HG03378 (cell line): Measurements from ENCODE around the gene GINS1.
A peak's percentile ranks its signal among the peaks of the same experiment; 100 is the strongest.
"Not testable (repeated sequence)": the region's sequence is repeated elsewhere in the genome, so short reads cannot be mapped to it uniquely, and the experiment has no call there.

Source experiments
- ATAC-seq: cut with Tn5 transposase; IDR thresholded peaks from one replicate; pipeline ENCODE4 v1.9.1; 2021; ENCODE audit warnings: mild to moderate bottlenecking, moderate library complexity; ENCODE audit not compliant: unreplicated experiment

The GINS1 gene

DNA sequence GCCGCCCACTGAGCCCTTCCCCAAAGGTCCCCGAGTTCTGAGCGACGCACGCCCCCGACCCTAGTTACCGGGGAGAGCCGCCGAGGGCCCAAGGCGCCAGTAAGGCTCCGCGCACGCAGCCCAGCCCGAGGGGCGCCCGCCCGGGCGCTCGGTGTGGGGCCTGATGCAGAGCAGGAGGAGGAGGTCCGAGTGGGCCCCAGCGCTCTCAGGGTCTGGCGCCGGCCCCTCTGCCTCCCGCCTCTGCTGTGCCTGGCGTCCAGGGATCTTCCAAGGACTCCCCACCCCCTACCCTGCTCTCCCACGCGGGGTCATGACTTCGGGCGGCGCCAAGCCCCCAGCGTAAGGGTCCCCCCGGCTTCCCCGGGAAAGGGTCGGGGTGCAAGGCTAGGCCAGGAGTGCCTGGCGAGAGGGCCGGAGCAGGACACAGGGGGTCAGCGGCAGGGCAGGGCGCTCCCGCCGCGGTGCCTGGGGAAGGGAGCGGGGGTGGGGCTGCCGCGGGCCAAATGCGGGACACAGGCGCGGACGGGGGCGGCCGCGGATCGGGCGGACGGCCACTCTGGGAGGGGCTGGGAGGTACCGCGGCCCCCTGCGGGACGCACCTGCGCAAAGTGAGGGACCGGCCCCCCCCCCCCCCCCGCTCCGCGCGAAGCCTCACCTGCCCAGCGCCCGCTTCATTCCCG is 17.5 kb upstream of the GINS1 start:
- ATAC-seq = peak; percentile 22

DNA sequence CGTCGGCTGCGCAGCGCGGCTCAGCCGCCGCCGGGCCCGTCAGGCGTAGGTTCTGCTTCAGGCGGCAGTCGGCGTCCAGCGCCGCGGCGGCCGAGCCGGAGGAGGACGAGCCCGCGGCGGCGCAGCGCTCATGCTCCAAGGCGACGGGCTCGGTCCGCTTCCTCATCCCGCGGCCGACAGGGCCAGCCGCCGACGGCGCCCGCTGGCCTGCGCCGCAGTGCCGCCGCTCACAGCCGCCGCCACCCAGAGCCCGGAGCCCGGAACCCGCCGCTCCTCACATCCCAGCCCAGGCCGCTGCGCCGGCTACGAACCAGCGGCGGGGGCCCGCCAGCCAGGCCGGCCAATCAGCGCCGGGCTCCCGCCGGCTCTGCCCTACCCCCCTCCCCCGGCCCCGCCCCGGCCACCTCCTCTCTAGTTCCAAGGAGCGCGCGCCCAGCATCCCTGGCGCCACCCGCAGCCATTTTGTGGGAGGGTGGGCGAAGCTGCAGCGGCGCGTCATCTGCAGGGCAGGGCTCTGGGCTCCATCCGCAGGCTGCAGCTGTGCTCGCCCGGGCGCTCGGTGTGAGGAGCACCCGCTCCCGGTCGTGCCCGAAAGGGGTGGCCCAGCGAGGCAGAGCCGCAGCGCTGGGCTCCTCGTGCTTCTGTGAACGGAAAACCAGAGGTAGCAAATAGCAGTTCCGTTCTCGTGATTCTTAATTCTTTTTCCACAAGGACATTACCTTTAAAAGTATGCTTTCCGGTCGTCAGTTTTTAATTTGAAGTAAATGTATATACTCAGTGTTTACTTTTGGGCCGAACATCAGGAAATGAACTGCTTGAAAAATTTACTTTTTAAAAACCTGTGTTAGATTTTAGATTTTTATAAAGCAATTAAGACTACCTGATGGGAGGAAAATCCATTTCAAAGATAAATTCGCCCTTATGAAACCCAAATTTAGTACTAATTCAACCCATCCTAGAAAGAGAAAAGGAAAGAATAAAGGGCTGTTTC is 16.6 kb upstream of the GINS1 start, which contains the start of gene ABHD12:
Gene ABHD12, minus strand, starts transcription at position 298 of the 991 bp plus-strand sequence. Its CDS starts 132 bp downstream, at position 166.
- ATAC-seq = peak; percentile 83

- ATAC-seq = no peak
These were observed 13.2 kb upstream of the GINS1 start for GRCh38 chr20:25394276-25394675.

DNA sequence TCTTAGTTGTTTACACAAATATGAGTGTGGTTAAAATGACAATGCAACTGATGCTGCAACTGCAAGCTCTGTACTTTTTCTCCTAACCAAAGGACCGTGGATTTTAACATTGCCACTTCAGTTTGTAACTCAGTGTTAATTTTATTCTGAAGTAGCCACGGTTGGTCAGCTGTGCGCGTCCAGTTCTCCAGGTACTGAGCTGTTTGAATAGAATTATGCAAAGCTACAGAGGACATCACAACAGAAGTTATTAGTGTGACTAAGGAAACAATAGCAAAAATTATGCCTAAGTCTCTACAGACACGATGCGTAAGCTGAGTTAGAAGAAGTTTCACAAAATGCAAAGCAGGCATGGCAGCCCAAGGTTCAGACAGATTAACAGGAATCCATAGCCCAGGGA is 12.5 kb upstream of the GINS1 start:
- no peak for ATAC-seq

- no peak for ATAC-seq
These were observed 10.4 kb upstream of the GINS1 start for GRCh38 chr20:25397096-25397495.

DNA sequence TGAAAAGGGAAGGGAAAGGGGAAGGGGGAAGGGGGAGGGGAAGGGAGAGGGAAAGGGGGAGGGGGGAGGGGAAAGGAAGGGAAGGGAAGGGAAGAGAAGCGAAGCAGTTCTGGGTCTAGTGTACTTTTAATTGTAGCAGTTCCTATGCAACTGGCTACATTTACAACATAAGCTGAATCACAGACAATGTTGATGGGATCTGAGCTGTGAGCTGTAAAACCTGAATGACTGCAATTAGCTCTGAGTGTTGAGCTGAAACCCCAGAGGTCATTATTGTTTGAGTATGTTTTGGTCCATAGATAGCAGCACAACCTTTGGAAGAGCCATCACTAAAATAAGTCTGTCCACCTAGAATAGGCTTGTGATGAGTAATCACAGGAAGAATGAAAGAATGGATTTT is 9.7 kb upstream of the GINS1 start:
- ATAC-seq = no peak

DNA sequence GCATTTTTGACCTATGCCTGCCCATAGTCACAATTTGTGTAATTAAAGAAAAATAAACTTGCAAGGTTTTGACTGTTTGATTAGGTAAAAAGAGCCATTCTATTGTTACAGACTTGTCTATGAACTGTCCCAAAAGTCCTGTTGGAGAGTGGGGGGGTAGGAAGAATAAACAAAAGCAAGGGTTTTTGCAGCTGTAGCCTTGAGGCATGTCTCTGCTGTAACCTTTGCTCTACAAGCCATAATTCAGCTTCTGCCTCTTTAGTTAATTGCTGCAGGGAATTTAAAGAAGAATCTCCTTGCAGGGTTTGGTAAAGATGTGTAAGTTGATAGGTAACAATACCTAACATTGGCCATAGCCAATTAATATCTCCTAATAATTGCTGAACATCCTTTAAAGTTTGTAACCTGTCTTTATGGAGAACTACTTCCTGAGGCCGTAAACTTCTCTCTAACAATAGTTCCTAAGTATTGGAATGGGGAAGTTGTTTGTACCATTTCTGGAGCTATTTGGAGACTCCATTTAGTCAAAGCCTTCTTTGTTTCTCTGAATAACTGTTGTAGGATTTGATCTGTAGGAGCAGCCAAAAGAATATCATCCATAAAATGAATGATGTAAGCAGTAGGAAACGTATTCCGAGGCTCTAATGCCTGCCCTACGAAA is 9.0 kb upstream of the GINS1 start:
- no peak for ATAC-seq

GRCh38 chr20:25399037-25399430 is 8.4 kb upstream of the GINS1 start:
- ATAC-seq = peak; percentile 78

DNA sequence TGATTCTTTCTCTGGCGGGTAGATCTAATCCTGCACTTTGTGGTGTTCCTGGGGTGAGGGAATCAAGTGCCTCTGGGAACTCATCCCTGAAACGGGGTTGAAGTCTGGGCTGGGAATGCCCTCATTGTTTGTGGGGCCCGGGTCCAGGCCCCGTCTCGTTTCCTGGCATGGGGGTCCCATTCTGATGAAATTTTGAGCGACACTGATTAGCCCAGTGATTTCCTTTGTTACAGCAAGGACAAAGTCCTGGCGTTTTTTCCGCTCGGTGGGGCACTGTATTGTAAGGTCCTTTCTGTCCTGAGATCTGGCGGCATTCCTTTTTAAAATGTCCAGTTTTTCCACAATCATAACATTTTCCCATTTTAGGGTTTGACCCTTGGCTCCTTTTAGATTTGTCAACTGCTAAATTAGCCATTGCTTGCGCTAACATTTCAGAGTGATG is 7.2 kb upstream of the GINS1 start:
- not testable (repeated sequence) for ATAC-seq

GRCh38 chr20:25402583-25402982 is 4.9 kb upstream of the GINS1 start:
- no peak for ATAC-seq

GRCh38 chr20:25408170-25408547 is 686 bp downstream of the GINS1 start:
- ATAC-seq = no peak

DNA sequence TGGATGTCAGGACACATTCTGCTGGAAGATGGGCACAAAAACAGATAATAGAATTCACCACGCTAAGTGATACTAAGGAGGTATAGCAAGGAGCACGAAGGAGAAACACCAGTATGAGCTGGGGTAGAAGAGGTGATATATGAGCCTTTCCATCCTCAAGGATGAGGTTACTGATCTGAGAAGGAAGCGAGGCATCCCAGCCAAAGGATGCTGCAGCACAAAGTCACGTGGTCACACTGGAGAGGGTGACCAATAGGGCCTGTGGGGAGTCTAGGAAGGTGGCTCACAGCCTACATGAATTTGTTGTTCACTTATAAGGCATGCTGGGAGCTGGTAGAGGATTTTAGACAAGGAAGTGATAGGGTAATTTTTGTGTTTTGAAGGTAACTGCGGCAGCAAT is 1.4 kb downstream of the GINS1 start:
- no peak for ATAC-seq

DNA sequence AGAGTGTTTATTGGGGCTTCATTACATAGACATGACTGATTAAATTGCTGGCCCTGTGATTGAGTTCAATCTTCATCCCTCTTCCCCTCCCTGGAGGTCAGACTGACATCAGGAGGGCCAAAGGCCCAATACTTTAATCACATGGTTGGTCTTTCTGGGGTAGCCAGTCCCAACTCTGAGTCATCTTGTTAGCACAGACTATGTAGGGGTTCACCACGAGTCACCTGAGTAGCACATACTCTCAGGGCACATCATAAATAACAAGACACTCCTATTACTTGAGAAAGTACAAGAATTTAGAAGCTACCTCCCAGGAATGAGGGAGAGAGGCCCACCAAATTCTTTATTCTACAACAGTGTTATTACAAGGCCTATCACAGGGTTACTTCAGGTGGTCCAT is 11.3 kb downstream of the GINS1 start:
- ATAC-seq = no peak

- no peak for ATAC-seq
These were observed 13.6 kb downstream of the GINS1 start for GRCh38 chr20:25421102-25421501.

DNA sequence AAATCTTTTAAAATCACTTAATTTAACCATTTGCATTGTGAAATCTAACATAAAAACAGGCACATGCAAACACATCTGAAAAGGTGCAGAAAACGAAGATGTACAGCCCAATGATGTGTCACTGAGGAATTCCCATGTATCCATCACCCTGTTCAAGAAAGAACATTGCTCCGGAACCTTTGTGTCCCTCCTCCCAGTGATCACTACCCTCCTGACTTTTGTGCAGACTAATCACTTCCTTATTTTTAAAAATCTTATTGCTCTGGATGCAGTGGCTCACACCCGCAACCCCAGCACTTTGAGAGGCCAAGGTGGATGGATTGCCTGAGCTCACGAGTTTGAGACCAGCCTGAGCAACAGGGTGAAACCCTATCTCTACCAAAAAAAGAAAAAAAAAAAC is 14.6 kb downstream of the GINS1 start:
- ATAC-seq = no peak

DNA sequence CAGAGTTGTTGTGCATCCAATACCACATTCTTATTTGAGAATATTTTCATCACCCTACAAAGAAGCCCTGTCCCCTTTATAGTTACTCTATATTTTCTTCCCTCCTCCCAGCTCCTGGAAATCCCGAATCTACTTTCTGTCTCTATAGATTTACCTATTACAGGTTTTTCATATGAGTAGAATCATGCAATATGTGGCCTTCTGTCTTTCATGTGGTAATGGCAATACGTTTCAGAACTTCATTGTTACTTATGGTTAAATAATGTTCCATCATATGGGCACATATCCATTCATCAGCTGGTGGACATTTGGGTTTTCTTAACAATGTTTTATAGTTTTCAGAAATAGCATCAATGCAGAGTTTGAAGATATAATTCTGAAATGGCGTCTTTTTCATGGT is 17.1 kb downstream of the GINS1 start:
- ATAC-seq = no peak

GRCh38 chr20:25437153-25437581 is 29.7 kb downstream of the GINS1 start:
- ATAC-seq = no peak

DNA sequence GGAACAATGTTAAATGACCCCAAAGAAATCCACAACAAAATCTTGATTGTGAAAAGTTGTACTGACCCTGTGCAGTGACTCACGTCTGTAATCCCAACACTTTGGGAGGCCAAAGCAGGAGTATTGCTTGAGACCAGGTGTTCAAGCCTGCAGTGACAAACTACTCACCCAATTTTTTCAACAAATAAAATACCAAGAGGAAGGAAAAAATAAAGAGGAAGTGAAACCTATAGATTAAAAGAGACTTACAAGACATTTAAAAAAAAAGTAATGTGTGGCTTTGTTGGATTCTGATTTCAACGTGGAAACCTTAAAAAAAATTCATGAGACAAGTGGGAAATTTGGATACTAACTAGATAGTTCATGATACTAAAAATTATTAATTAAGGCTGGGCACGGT is 31.9 kb downstream of the GINS1 start:
- ATAC-seq = peak; percentile 75

GRCh38 chr20:25444556-25444955 is 37.1 kb downstream of the GINS1 start:
- no peak for ATAC-seq

- no peak for ATAC-seq
These were observed 40.2 kb downstream of the GINS1 start for GRCh38 chr20:25447671-25448070.

- no peak for ATAC-seq
These were observed 44.9 kb downstream of the GINS1 start for GRCh38 chr20:25452333-25452732.
